Measurements from ENCODE around the gene NMT1.
A peak's percentile ranks its signal among the peaks of the same experiment; 100 is the strongest.

The NMT1 gene

GRCh38 chr17:45016823-45017222 is 44.3 kb upstream of the NMT1 start:
- TF ChIP-seq RAD21 (IDR thresholded peaks at IDR 0.05; ENCODE audit: low read depth) (peak; percentile 48; the same call in 1 of the 2 replicates), USF1 (IDR thresholded peaks at IDR 0.05) (no peak)

- TF ChIP-seq YY1 (IDR thresholded peaks at IDR 0.05; ENCODE audit: low read depth) (no peak), USF1 (IDR thresholded peaks at IDR 0.05) (no peak), ZBTB7A (IDR thresholded peaks at IDR 0.05; ENCODE audit: low read depth) (0 out of 2 replicates have a peak, but pooled peaks have one; percentile 39), EGR1 (IDR thresholded peaks at IDR 0.05) (no peak)
These were observed 42.6 kb upstream of the NMT1 start for GRCh38 chr17:45018514-45018847.

GRCh38 chr17:45018848-45019711 is 42.0 kb upstream of the NMT1 start:
- TF ChIP-seq EP300 (IDR thresholded peaks at IDR 0.05; ENCODE audit: borderline replicate concordance) (no peak), ZBTB7A (IDR thresholded peaks at IDR 0.05; ENCODE audit: low read depth) (peak; percentile 23; the same call in 1 of the 2 replicates), YY1 (IDR thresholded peaks at IDR 0.05; ENCODE audit: low read depth) (no peak)

- TF ChIP-seq USF1 (IDR thresholded peaks at IDR 0.05) (no peak), TCF12 (IDR thresholded peaks at IDR 0.05; ENCODE audit: low read depth) (no peak), FOXM1 (IDR thresholded peaks at IDR 0.05; ENCODE audit: borderline replicate concordance, low read depth) (no peak), NFIC (IDR thresholded peaks at IDR 0.05) (no peak), RAD21 (IDR thresholded peaks at IDR 0.05; ENCODE audit: low read depth) (no peak), MAX (IDR thresholded peaks at IDR 0.05) (no peak), YY1 (IDR thresholded peaks at IDR 0.05; ENCODE audit: low read depth) (no peak)
These were observed 40.6 kb upstream of the NMT1 start for GRCh38 chr17:45020354-45021138.

- TF ChIP-seq EP300 (IDR thresholded peaks at IDR 0.05; ENCODE audit: borderline replicate concordance) (no peak), FOXM1 (IDR thresholded peaks at IDR 0.05; ENCODE audit: borderline replicate concordance, low read depth) (no peak), NFIC (IDR thresholded peaks at IDR 0.05) (no peak), TEAD4 (IDR thresholded peaks at IDR 0.05) (0 out of 2 replicates have a peak, but pooled peaks have one; percentile 8), ZBTB7A (IDR thresholded peaks at IDR 0.05; ENCODE audit: low read depth) (peak; percentile 76), RAD21 (IDR thresholded peaks at IDR 0.05; ENCODE audit: low read depth) (peak; percentile 67)
These were observed 39.4 kb upstream of the NMT1 start for GRCh38 chr17:45021607-45022287.

GRCh38 chr17:45022288-45022648 is 38.8 kb upstream of the NMT1 start:
- TF ChIP-seq CEBPB (IDR thresholded peaks at IDR 0.05) (no peak), TCF12 (IDR thresholded peaks at IDR 0.05; ENCODE audit: low read depth) (no peak), USF1 (IDR thresholded peaks at IDR 0.05) (no peak; the same call in 1 of the 2 replicates), ZBTB7A (IDR thresholded peaks at IDR 0.05; ENCODE audit: low read depth) (no peak), EP300 (IDR thresholded peaks at IDR 0.05; ENCODE audit: borderline replicate concordance) (no peak), RAD21 (IDR thresholded peaks at IDR 0.05; ENCODE audit: low read depth) (no peak)

- no peak for TF ChIP-seq EGR1 (IDR thresholded peaks at IDR 0.05)
- TF ChIP-seq EP300 (IDR thresholded peaks at IDR 0.05; ENCODE audit: borderline replicate concordance), result no peak
- no peak for TF ChIP-seq CEBPB (IDR thresholded peaks at IDR 0.05)
- no peak for TF ChIP-seq CREB1 (IDR thresholded peaks at IDR 0.05; ENCODE audit: low read depth)
- TF ChIP-seq YY1 (IDR thresholded peaks at IDR 0.05; ENCODE audit: low read depth), result no peak
- TF ChIP-seq TEAD4 (IDR thresholded peaks at IDR 0.05), result no peak
- no peak for TF ChIP-seq RAD21 (IDR thresholded peaks at IDR 0.05; ENCODE audit: low read depth)
- TF ChIP-seq FOXM1 (IDR thresholded peaks at IDR 0.05; ENCODE audit: borderline replicate concordance, low read depth), result no peak
- no peak for TF ChIP-seq NFIC (IDR thresholded peaks at IDR 0.05)
- no peak for TF ChIP-seq ZBTB7A (IDR thresholded peaks at IDR 0.05; ENCODE audit: low read depth)
- TF ChIP-seq TCF12 (IDR thresholded peaks at IDR 0.05; ENCODE audit: low read depth), result no peak
- TF ChIP-seq USF1 (IDR thresholded peaks at IDR 0.05), result no peak
- TF ChIP-seq MAX (IDR thresholded peaks at IDR 0.05), result no peak
These were observed 38.3 kb upstream of the NMT1 start for GRCh38 chr17:45022655-45023339.
